ENCODE data around the gene ZBTB3. TPM values are rescaled to one million over a fixed set of nuclear protein-coding genes. Genes with fewer than 3 reads are reported as not detected.

The ZBTB3 gene
- total and polyA plus RNA-seq, 2 of the 13 experiments (the other 11 are each of a cell fraction or from before 2014, with no cell fraction given), result 3.4 to 5.2 TPM

DNA sequence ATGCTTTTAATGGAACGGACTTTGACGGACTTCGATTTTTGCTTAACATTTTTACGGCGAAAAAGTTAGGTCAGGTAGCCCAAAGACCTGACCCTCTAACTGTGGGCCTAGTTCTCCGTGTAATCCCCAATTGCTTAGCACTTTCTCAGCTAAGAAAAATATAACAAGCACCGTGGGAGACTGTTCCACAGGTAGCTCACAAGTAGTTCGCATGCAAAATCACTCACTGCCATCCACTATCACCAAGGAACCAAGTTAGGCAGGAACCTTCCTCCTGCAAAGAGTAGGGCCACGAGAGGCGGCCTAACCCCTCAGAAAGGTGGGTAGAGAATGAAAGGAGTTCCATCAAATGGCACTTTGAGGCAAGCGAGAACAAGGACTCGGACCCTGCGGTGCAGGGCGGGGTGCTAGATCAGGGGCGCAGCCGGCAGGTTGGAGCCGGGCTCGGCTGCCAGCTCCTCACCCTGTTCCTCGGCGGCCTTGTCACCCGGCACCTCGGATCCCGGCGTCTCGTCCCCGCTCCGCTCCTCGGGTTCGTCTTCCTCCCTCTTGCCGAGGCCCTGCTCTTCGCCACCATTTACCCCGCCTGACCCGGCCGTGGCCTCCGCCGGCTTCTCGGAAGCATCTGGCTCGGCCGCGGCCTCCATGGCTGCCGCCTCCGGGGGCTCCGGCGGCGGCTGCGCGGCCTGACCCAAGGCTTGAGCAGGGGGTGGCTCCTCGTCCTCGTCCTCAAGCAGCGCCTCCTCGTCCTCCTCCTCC lies 27.6 kb downstream of the ZBTB3 start (continued):
- TF ChIP-seq, protein P1, sequence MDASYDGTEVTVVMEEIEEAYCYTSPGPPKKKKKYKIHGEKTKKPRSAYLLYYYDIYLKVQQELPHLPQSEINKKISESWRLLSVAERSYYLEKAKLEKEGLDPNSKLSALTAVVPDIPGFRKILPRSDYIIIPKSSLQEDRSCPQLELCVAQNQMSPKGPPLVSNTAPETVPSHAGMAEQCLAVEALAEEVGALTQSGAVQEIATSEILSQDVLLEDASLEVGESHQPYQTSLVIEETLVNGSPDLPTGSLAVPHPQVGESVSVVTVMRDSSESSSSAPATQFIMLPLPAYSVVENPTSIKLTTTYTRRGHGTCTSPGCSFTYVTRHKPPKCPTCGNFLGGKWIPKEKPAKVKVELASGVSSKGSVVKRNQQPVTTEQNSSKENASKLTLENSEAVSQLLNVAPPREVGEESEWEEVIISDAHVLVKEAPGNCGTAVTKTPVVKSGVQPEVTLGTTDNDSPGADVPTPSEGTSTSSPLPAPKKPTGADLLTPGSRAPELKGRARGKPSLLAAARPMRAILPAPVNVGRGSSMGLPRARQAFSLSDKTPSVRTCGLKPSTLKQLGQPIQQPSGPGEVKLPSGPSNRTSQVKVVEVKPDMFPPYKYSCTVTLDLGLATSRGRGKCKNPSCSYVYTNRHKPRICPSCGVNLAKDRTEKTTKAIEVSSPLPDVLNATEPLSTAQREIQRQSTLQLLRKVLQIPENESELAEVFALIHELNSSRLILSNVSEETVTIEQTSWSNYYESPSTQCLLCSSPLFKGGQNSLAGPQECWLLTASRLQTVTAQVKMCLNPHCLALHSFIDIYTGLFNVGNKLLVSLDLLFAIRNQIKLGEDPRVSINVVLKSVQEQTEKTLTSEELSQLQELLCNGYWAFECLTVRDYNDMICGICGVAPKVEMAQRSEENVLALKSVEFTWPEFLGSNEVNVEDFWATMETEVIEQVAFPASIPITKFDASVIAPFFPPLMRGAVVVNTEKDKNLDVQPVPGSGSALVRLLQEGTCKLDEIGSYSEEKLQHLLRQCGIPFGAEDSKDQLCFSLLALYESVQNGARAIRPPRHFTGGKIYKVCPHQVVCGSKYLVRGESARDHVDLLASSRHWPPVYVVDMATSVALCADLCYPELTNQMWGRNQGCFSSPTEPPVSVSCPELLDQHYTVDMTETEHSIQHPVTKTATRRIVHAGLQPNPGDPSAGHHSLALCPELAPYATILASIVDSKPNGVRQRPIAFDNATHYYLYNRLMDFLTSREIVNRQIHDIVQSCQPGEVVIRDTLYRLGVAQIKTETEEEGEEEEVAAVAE (CRISPR knock-in tag; IDR thresholded peaks at IDR 0.05; ENCODE audit: borderline replicate concordance), result peak; percentile 25; the same call in 1 of the 2 replicates
- TF ChIP-seq ZKSCAN5 (CRISPR knock-in tag; IDR thresholded peaks at IDR 0.05) (no peak), ZFP36L1 (CRISPR knock-in tag; IDR thresholded peaks at IDR 0.05) (no peak), AGO2 (optimal IDR thresholded peaks at IDR 0.05; ENCODE audit: low read depth, low read length) (no peak), CHD2 (IDR thresholded peaks at IDR 0.05; ENCODE audit: low read depth, low read length) (no peak), MLLT10 (CRISPR knock-in tag; IDR thresholded peaks at IDR 0.05) (0 out of 2 replicates have a peak, but pooled peaks have one; percentile 32), ZNF296 (CRISPR knock-in tag; conservative IDR thresholded peaks at IDR 0.05) (0 out of 2 replicates have a peak, but pooled peaks have one; percentile 1)
- TF ChIP-seq, protein P2, sequence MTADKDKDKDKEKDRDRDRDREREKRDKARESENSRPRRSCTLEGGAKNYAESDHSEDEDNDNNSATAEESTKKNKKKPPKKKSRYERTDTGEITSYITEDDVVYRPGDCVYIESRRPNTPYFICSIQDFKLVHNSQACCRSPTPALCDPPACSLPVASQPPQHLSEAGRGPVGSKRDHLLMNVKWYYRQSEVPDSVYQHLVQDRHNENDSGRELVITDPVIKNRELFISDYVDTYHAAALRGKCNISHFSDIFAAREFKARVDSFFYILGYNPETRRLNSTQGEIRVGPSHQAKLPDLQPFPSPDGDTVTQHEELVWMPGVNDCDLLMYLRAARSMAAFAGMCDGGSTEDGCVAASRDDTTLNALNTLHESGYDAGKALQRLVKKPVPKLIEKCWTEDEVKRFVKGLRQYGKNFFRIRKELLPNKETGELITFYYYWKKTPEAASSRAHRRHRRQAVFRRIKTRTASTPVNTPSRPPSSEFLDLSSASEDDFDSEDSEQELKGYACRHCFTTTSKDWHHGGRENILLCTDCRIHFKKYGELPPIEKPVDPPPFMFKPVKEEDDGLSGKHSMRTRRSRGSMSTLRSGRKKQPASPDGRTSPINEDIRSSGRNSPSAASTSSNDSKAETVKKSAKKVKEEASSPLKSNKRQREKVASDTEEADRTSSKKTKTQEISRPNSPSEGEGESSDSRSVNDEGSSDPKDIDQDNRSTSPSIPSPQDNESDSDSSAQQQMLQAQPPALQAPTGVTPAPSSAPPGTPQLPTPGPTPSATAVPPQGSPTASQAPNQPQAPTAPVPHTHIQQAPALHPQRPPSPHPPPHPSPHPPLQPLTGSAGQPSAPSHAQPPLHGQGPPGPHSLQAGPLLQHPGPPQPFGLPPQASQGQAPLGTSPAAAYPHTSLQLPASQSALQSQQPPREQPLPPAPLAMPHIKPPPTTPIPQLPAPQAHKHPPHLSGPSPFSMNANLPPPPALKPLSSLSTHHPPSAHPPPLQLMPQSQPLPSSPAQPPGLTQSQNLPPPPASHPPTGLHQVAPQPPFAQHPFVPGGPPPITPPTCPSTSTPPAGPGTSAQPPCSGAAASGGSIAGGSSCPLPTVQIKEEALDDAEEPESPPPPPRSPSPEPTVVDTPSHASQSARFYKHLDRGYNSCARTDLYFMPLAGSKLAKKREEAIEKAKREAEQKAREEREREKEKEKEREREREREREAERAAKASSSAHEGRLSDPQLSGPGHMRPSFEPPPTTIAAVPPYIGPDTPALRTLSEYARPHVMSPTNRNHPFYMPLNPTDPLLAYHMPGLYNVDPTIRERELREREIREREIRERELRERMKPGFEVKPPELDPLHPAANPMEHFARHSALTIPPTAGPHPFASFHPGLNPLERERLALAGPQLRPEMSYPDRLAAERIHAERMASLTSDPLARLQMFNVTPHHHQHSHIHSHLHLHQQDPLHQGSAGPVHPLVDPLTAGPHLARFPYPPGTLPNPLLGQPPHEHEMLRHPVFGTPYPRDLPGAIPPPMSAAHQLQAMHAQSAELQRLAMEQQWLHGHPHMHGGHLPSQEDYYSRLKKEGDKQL (CRISPR knock-in tag; IDR thresholded peaks at IDR 0.05; ENCODE audit: low read depth), result no peak
- TF ChIP-seq, protein P3, sequence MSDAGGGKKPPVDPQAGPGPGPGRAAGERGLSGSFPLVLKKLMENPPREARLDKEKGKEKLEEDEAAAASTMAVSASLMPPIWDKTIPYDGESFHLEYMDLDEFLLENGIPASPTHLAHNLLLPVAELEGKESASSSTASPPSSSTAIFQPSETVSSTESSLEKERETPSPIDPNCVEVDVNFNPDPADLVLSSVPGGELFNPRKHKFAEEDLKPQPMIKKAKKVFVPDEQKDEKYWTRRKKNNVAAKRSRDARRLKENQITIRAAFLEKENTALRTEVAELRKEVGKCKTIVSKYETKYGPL (CRISPR knock-in tag; IDR thresholded peaks at IDR 0.05), result no peak
- TF ChIP-seq, protein P4, sequence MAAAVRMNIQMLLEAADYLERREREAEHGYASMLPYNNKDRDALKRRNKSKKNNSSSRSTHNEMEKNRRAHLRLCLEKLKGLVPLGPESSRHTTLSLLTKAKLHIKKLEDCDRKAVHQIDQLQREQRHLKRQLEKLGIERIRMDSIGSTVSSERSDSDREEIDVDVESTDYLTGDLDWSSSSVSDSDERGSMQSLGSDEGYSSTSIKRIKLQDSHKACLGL (CRISPR knock-in tag; IDR thresholded peaks at IDR 0.05), result no peak; the same call in 1 of the 2 replicates
